Upper lobe of right lung (tissue), 1 donor: ENCODE measurements around the gene SRL. TPM values are rescaled to one million over a fixed set of nuclear protein-coding genes. Genes with fewer than 3 reads are reported as not detected.
"Not testable (repeated sequence)": the region's sequence is repeated elsewhere in the genome, so short reads cannot be mapped to it uniquely, and the experiment has no call there.

Experiments used
- ATAC-seq: fragments of 200-7000 bp; cut with Tn5 transposase; one replicate; pipeline ENCODE4 v1.9.1; 2020; ENCODE audit warnings: mild to moderate bottlenecking, moderate library complexity
- DNase-seq: peaks from one replicate; pipeline ENCODE4 v3.0.0-alpha.2; 2020
- H3K27ac ChIP-seq: fragments of 200-600 bp; one replicate; pipeline ENCODE4 v1.8.0; 2022
- H3K27me3 ChIP-seq: fragments of 200-600 bp; one replicate; pipeline ENCODE4 v1.8.0; 2022; ENCODE audit warnings: mild to moderate bottlenecking
- H3K36me3 ChIP-seq: fragments of 200-600 bp; one replicate; pipeline ENCODE4 v1.8.0; 2022
- H3K4me1 ChIP-seq: fragments of 200-600 bp; one replicate; pipeline ENCODE4 v1.8.0; 2022
- H3K4me3 ChIP-seq: fragments of 200-600 bp; one replicate; pipeline ENCODE4 v1.8.0; 2022; ENCODE audit warnings: mild to moderate bottlenecking
- H3K9me3 ChIP-seq: fragments of 200-600 bp; one replicate; pipeline ENCODE4 v1.8.0; 2022
- intact Hi-C: fragments of 100-400 bp; cut with DNase I; formaldehyde crosslinking; loops from one replicate; pipeline ENCODE4 v1.11.0; 2022
- total RNA-seq: library from RNA; stranded (reverse); fragmentation: NEBNext Ultra II Directional; extraction: Animal tissue kit (Norgen Biotek cat#: 25700); gene quantifications from one replicate; pipeline ENCODE4 v1.2.1, GENCODE V29; 2021
- TF ChIP-seq, protein P1 (sequence below): fragments of 200-600 bp; IDR thresholded peaks from one replicate; pipeline ENCODE4 v1.8.0; 2022; ENCODE audit warnings: antibody characterized with exemption
- donor health status: DM: no; HTN: yes; CAD: no; lungs with severe emphysema.

SRL gene
- total RNA-seq, 1 donor from 2014 or later: 0.64 TPM

- Histone ChIP-seq H3K27me3 (no peaks in the 10 kb centered on the region), H3K9me3 (no peaks in the 10 kb centered on the region), H3K4me1 (no peaks in the 10 kb centered on the region), H3K36me3 (no peaks in the 10 kb centered on the region), H3K4me3 (no peak overlapping the region), H3K27ac (no peak overlapping the region)
- TF ChIP-seq, protein P1, sequence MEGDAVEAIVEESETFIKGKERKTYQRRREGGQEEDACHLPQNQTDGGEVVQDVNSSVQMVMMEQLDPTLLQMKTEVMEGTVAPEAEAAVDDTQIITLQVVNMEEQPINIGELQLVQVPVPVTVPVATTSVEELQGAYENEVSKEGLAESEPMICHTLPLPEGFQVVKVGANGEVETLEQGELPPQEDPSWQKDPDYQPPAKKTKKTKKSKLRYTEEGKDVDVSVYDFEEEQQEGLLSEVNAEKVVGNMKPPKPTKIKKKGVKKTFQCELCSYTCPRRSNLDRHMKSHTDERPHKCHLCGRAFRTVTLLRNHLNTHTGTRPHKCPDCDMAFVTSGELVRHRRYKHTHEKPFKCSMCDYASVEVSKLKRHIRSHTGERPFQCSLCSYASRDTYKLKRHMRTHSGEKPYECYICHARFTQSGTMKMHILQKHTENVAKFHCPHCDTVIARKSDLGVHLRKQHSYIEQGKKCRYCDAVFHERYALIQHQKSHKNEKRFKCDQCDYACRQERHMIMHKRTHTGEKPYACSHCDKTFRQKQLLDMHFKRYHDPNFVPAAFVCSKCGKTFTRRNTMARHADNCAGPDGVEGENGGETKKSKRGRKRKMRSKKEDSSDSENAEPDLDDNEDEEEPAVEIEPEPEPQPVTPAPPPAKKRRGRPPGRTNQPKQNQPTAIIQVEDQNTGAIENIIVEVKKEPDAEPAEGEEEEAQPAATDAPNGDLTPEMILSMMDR: peak; percentile 8
- intact Hi-C loops: no loop called here
- DNase-seq (no peak), ATAC-seq (no peak)
Measured at GRCh38 chr16:4160658-4161430, 81.0 kb downstream of the SRL start.

DNA sequence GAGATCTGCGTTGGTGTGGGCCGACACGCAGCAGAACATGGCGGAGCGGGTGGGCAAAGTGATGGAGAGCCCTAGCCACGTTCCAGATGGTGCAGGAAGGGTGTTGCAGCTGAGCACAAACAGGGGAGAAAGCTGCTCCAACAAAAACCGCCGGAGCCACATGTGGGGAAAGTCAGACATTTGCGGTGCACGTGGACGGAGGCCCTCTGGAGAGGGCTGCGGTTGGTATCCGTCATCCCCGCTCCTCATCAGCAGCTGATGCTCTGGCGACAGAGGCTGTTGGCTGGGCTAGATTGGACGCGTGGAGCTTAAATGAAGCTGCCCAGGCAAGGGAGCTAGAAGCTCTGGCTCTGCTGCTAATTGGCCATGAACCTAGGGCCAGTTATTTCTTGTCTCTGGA is 82.2 kb downstream of the SRL start:
- H3K4me3 ChIP-seq: no peak overlapping the region
- DNase-seq (no peak), ATAC-seq (no peak)
- TF ChIP-seq, protein P1: no peak
- no peaks in the 10 kb centered on the region for H3K9me3 ChIP-seq
- intact Hi-C loops: no loop called here
- no peaks in the 10 kb centered on the region for H3K36me3 ChIP-seq
- H3K27ac ChIP-seq: no peak overlapping the region
- no peaks in the 10 kb centered on the region for H3K27me3 ChIP-seq
- no peaks in the 10 kb centered on the region for H3K4me1 ChIP-seq

DNA sequence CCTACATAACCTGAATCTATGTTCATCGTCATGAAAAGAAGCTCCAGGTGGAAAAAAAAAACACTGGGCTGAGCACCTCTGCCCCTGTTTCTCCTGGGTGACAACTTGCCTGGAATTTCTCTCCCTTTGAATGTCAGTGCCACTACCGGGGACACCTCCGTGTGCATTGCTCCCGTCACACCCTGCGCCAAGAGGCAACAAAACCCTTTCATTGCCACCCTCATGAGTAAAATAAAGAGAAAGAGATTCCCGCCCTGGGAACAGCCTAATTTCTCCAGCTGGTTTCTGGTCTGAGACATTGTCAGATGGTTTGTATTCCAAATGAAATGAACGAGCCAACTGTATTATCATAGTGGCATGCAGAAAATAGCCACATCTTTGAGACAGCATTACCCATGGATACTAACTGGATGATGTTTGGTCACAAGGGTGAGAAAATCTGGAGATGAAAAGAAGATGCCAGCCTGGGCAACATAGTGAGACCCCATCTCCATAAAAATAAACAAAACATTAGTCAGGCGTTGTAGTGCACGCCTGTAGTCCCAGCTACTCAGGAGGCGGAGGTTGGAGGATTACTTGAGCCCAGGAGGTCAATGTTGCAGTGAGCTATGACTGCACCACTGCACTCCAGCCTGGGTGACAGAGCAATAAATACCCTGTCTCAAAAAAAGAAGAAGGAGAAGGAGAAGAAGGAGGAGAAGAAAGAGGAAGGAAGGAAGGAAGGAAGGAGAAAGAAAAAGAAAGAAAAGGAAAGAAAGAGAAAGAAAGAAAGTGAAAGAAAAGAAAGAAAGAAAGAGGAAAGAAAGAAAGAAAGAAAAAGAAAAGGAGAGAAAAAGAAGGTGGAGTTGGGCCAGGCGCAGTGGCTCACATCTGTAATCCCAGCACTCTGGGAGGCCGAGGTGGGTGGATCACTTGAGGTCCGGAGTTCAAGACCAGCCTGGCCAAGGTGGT is 83.5 kb downstream of the SRL start:
- H3K4me1 ChIP-seq: no peaks in the 10 kb centered on the region
- no peak overlapping the region for H3K27ac ChIP-seq
- H3K4me3 ChIP-seq: no peak overlapping the region
- TF ChIP-seq, protein P1: no peak
- intact Hi-C loops: no loop called here
- no peaks in the 10 kb centered on the region for H3K36me3 ChIP-seq
- ATAC-seq (no peak), DNase-seq (no peak)
- no peaks in the 10 kb centered on the region for H3K27me3 ChIP-seq
- H3K9me3 ChIP-seq: no peaks in the 10 kb centered on the region

DNA sequence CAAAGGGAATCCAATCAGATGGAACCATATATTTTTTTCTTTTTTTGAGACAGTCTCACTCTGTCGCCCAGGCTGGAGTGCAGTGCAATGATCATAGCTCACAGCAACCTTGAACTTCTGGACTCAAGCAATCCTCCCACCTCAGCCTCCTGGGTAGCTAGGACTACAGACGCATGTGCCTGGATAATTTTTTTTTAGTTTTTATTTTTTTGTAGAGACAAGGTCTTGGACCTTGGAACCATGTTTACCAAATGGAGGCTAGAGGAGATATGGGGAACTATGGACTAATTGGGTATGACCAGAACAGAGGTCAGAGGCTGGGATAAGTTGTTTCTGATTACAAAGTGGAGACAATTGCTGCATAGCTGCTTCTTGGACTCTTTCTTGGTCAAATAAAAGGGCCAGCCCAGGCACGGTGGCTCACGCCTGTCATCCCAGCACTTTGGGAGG is 84.5 kb downstream of the SRL start:
- TF ChIP-seq, protein P1: no peak
- intact Hi-C loops: no loop called here
- H3K27ac ChIP-seq: no peak overlapping the region
- H3K4me3 ChIP-seq: no peak overlapping the region
- H3K4me1 ChIP-seq: no peaks in the 10 kb centered on the region
- no peak for DNase-seq
- no peaks in the 10 kb centered on the region for H3K27me3 ChIP-seq
- ATAC-seq: no peak
- no peaks in the 10 kb centered on the region for H3K9me3 ChIP-seq
- H3K36me3 ChIP-seq: no peaks in the 10 kb centered on the region

DNA sequence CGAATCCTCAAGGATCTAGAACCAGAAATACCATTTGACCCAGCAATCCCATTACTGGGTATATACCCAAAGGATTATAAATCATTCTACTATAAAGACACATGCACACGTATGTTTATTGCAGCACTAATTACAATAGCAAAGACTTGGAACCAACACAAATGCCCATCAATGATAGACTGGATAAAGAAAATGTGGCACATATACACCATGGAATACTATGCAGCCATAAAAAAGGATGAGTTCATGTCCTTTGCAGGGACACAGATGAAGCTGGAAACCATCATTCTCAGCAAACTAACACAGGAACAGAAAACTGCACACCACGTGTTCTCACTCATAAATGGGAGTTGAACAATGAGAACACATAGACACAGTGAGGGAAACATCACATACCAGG is 85.4 kb downstream of the SRL start:
- ATAC-seq, H3K4me3 ChIP-seq, H3K27ac ChIP-seq, H3K27me3 ChIP-seq, intact Hi-C loops, DNase-seq, H3K36me3 ChIP-seq, H3K9me3 ChIP-seq, H3K4me1 ChIP-seq: not testable (repeated sequence)

GRCh38 chr16:4153364-4153763 is 88.5 kb downstream of the SRL start:
- intact Hi-C loops, H3K36me3 ChIP-seq, ATAC-seq, H3K4me3 ChIP-seq, H3K4me1 ChIP-seq, H3K9me3 ChIP-seq, H3K27me3 ChIP-seq, DNase-seq, H3K27ac ChIP-seq: not testable (repeated sequence)
